Endothelial cell of umbilical vein (primary cell): ENCODE measurements around the gene CRACR2A. TPM values are rescaled to one million over a fixed set of nuclear protein-coding genes. Genes with fewer than 3 reads are reported as not detected.

Experiments used
- BruUV-seq: library from RNA; stranded (reverse); fragments of 400-500 nt; replicated peaks from 2 replicates; lab custom pipeline; 2021; lab: Mats Ljungman, UMichigan
- CTCF ChIA-PET: fragments of 300-600, 350-600 bp; sonication (Branson Sonifier 250); formaldehyde crosslinking; loops from one replicate; lab custom pipeline; 2021; ENCODE audit warnings: antibody characterized with exemption, inconsistent platforms; lab: Charles Lee
- POLR2A ChIA-PET: fragments of 300-600, 350-600 bp; sonication (Branson Sonifier 250); formaldehyde crosslinking; loops from one replicate; lab custom pipeline; 2021; ENCODE audit warnings: antibody characterized with exemption, inconsistent platforms; lab: Charles Lee
- DNase-seq: peaks from one replicate; pipeline ENCODE4 v3.0.0-alpha.2; 2011; ENCODE audit warnings: low read depth, low spot score
- FAIRE-seq: peaks from 2 replicates; lab custom pipeline; 2011; peaks lifted over from hg19 to GRCh38; lab: Jason Lieb, UNC
- H2AFZ ChIP-seq: 2 replicates; pipeline ENCODE4 v1.6.0; 2012; ENCODE audit warnings: low read depth, low read length, control low read depth, inconsistent platforms
- H3K27ac ChIP-seq: 2 replicates; pipeline ENCODE4 v1.5.1; 2011; ENCODE audit warnings: low read depth, mild to moderate bottlenecking, control low read depth, low read length, moderate library complexity; ENCODE audit not compliant: insufficient read depth
- H3K27me3 ChIP-seq, 2 experiments: 2 replicates each; pipeline versions ENCODE4 v1.6.0 to v1.6.1; 2011; ENCODE audit warnings: low read length in 2 of 2, mixed read lengths in 1 of 2; ENCODE audit not compliant: control insufficient read depth in 2 of 2, insufficient read depth in 2 of 2
- H3K36me3 ChIP-seq, 2 experiments: 2 replicates in 1 of 2; 3 replicates in 1 of 2; pipeline ENCODE4 v1.5.1; 2011; ENCODE audit warnings: low read length in 2 of 2, mild to moderate bottlenecking in 1 of 2, moderate library complexity in 1 of 2; ENCODE audit not compliant: control insufficient read depth in 2 of 2, insufficient read depth in 2 of 2; ENCODE audit errors: extremely low read depth in 1 of 2
- H3K4me1 ChIP-seq: 3 replicates; pipeline ENCODE4 v1.5.1; 2011; ENCODE audit warnings: mild to moderate bottlenecking, low read length; ENCODE audit not compliant: control insufficient read depth, insufficient read depth; ENCODE audit errors: extremely low read depth
- H3K4me2 ChIP-seq: 2 replicates; pipeline ENCODE4 v1.6.1; 2011; ENCODE audit warnings: low read length, control low read depth, mixed read lengths; ENCODE audit not compliant: insufficient read depth
- H3K4me3 ChIP-seq, 3 experiments: fragments of 200-600 bp in 1 of 3; sonication (generic), shearing (Covaris generic) in 1 of 3; replicated peaks in 1 of 3; 2 replicates each; pipeline ENCODE4 v1.5.1; 2011 to 2016; ENCODE audit warnings: control low read depth in 3 of 3, low read length in 3 of 3, mild to moderate bottlenecking in 2 of 3, inconsistent platforms in 1 of 3, low read depth in 1 of 3, moderate library complexity in 1 of 3; ENCODE audit not compliant: insufficient read depth in 1 of 3
- H3K79me2 ChIP-seq: 2 replicates; pipeline ENCODE4 v1.6.0; 2012; ENCODE audit warnings: low read length, inconsistent platforms; ENCODE audit not compliant: control insufficient read depth, insufficient read depth
- H3K9ac ChIP-seq: replicated peaks from 2 replicates; pipeline ENCODE3; 2011; ENCODE audit warnings: low read length, control low read depth; ENCODE audit not compliant: insufficient read depth; ENCODE audit errors: extremely low read depth
- H3K9me1 ChIP-seq: replicated peaks from 3 replicates; pipeline ENCODE4 v1.6.0; 2011; ENCODE audit warnings: mild to moderate bottlenecking, low read length; ENCODE audit not compliant: control insufficient read depth, insufficient read depth; ENCODE audit errors: extremely low read depth
- H3K9me3 ChIP-seq: replicated peaks from 2 replicates; pipeline ENCODE4 v1.5.1; 2012; ENCODE audit warnings: low read length, inconsistent platforms; ENCODE audit not compliant: control insufficient read depth, insufficient read depth
- H4K20me1 ChIP-seq: replicated peaks from 2 replicates; pipeline ENCODE3; 2011; ENCODE audit warnings: mild to moderate bottlenecking, low read length; ENCODE audit not compliant: control insufficient read depth, insufficient read depth; ENCODE audit errors: extremely low read depth
- EZH2 ChIP-seq: IDR thresholded peaks from 2 replicates; pipeline ENCODE4 v1.6.1; 2012; ENCODE audit warnings: borderline replicate concordance, low read depth, mild to moderate bottlenecking, moderate library complexity, low read length, inconsistent platforms; ENCODE audit not compliant: severe bottlenecking
- FOS ChIP-seq: IDR thresholded peaks from 2 replicates; pipeline ENCODE4 v1.6.1; 2011; ENCODE audit warnings: mild to moderate bottlenecking, low read length, moderate library complexity, borderline replicate concordance; ENCODE audit not compliant: insufficient read depth
- GATA2 ChIP-seq: IDR thresholded peaks from 2 replicates; pipeline ENCODE4 v1.7.0; 2011; ENCODE audit warnings: low read depth, mild to moderate bottlenecking, moderate library complexity, mixed read lengths, low read length; ENCODE audit not compliant: insufficient read length, insufficient read depth
- JUN ChIP-seq: IDR thresholded peaks from 2 replicates; pipeline ENCODE4 v1.6.1; 2011; ENCODE audit warnings: borderline replicate concordance, low read depth; ENCODE audit not compliant: insufficient read length, insufficient read depth
- MYC ChIP-seq: IDR thresholded peaks from one replicate; pipeline ENCODE4 v1.6.1; 2011; ENCODE audit warnings: mild to moderate bottlenecking, low read depth, low read length
- POLR2A ChIP-seq: IDR thresholded peaks from 2 replicates; pipeline ENCODE4 v1.6.1; 2012; ENCODE audit warnings: low read depth, mild to moderate bottlenecking, control low read depth, low read length
- POLR2AphosphoS5 ChIP-seq: IDR thresholded peaks from 2 replicates; pipeline ENCODE4 v1.6.1; 2012; ENCODE audit warnings: low read depth, mild to moderate bottlenecking, control low read depth, low read length, moderate library complexity; ENCODE audit not compliant: insufficient read depth
- dilution Hi-C: fragments of 300-500 bp; cut with MboI; formaldehyde crosslinking; loops from one replicate; pipeline ENCODE4 v1.15.0; 2019; ENCODE audit warnings: low sequenced_read_pairs; ENCODE audit not compliant: extremely low pct_ligation_motif_present
- intact Hi-C: fragments of 100-400 bp; cut with micrococcal nuclease; formaldehyde crosslinking; loops from one replicate; pipeline ENCODE4 v1.10.0; 2022
- polyA plus RNA-seq, 4 experiments: library from polyadenylated mRNA; depleted of rRNA in 3 of 4; stranded (reverse) in 3 of 4; unstranded in 1 of 4; fragments of >200 nt; gene quantifications; 2 replicates each; pipeline versions ENCODE4 v1.2.1 to v1.2.3, GENCODE V29; 2011 to 2012; ENCODE audit warnings: missing spikeins in 1 of 4
- total RNA-seq: library from RNA; stranded (reverse); gene quantifications from 2 replicates; pipeline ENCODE4 v1.2.3, GENCODE V29; 2021
- TF ChIP-seq, protein P1 (sequence below), 2 donors: IDR thresholded peaks; 1 replicate in 1 of 2; 2 replicates in 1 of 2; pipeline ENCODE4 v1.5.1; 2011; ENCODE audit warnings: low read length in 2 of 2, mild to moderate bottlenecking in 2 of 2, moderate library complexity in 2 of 2, control low read depth in 1 of 2, inconsistent platforms in 1 of 2, low read depth in 1 of 2; ENCODE audit not compliant: insufficient read depth in 1 of 2; ENCODE audit errors: extremely low read depth in 1 of 2
- TF ChIP-seq, protein P2 (sequence below): IDR thresholded peaks from 2 replicates; pipeline ENCODE4 v1.6.1; 2011; ENCODE audit not compliant: insufficient read depth, insufficient read length

Gene CRACR2A
- total and polyA plus RNA-seq, 2 donors (not counting 3 experiments of a cell fraction or from before 2014, with no cell fraction given): 4.4 to 15.9 TPM

DNA sequence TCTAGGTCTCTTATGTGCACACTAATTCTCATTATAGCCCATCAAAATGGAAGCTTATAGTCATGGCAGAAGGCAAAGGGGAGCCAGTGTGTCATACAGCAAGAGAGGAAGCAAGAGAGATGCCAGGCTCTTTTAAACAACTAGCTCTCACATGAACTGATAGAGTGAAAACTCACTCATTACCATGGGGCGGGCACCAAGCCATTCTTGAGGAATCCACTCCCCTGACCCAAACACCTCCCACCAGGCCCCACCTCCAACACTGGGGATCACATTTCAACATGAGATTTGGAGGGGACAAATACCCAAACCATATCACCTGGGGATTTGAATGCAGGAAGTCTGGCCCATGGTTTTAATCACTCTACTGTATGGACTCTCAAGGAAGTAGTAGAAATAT lies 36.9 kb upstream of the CRACR2A start:
- no peaks in the 10 kb centered on the region for H3K9me3 ChIP-seq
- BruUV-seq: no TSS peak
- TF ChIP-seq EZH2 (no peak), POLR2A (no peak), GATA2 (no peak), MYC (no peak), FOS (no peak), JUN (no peak), POLR2AphosphoS5 (no peak)
- TF ChIP-seq, protein P1, sequence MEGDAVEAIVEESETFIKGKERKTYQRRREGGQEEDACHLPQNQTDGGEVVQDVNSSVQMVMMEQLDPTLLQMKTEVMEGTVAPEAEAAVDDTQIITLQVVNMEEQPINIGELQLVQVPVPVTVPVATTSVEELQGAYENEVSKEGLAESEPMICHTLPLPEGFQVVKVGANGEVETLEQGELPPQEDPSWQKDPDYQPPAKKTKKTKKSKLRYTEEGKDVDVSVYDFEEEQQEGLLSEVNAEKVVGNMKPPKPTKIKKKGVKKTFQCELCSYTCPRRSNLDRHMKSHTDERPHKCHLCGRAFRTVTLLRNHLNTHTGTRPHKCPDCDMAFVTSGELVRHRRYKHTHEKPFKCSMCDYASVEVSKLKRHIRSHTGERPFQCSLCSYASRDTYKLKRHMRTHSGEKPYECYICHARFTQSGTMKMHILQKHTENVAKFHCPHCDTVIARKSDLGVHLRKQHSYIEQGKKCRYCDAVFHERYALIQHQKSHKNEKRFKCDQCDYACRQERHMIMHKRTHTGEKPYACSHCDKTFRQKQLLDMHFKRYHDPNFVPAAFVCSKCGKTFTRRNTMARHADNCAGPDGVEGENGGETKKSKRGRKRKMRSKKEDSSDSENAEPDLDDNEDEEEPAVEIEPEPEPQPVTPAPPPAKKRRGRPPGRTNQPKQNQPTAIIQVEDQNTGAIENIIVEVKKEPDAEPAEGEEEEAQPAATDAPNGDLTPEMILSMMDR (IDR thresholded peaks at IDR 0.05; ENCODE audit: extremely low read depth in 1 of 2, insufficient read depth in 1 of 2, low read depth in 1 of 2, low read length in 2 of 2): no peak
- TF ChIP-seq, protein P2, sequence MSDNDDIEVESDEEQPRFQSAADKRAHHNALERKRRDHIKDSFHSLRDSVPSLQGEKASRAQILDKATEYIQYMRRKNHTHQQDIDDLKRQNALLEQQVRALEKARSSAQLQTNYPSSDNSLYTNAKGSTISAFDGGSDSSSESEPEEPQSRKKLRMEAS: no peak
- no peaks in the 10 kb centered on the region for H3K9me1 ChIP-seq
- no peak overlapping the region for H3K27ac ChIP-seq
- peaks cover 0 to 4% of the 10 kb centered on the region in 2 experiments for H3K27me3 ChIP-seq
- H3K79me2 ChIP-seq: no peaks in the 10 kb centered on the region
- no peak overlapping the region for H3K4me2 ChIP-seq
- no peak overlapping the region for H3K9ac ChIP-seq
- FAIRE-seq (no peak), DNase-seq (no peak)
- no peak overlapping the region for H2AFZ ChIP-seq
- dilution Hi-C loops (no loop called here), intact Hi-C loops (no loop called here)
- ChIA-PET POLR2A (no interaction called here), CTCF (interaction anchor here (0.7 to 2.1 kb wide), 2 partner anchors 14 to 489 kb away, joined by 3 to 11 read pairs; no protein-coding TSS in a partner anchor)
- H3K4me3 ChIP-seq: no peak overlapping the region
- no peaks in the 10 kb centered on the region for H3K36me3 ChIP-seq
- H4K20me1 ChIP-seq: no peaks in the 10 kb centered on the region
- no peaks in the 10 kb centered on the region for H3K4me1 ChIP-seq
